Spleen (tissue), 7 donors: Measurements from ENCODE around the gene ST3GAL4.

Experiments used
- CTCF ChIP-seq, 11 experiments: fragments of 200-600 bp in 7 of 11; fragments of 450-650 bp in 4 of 11; sonication (generic) in 4 of 11; IDR thresholded peaks in 8 of 11; conservative IDR thresholded peaks in 3 of 11; 1 replicate in 7 of 11; 2 replicates in 4 of 11; pipeline versions ENCODE4 v1.4.0 to v1.8.0; 2016 to 2021; ENCODE audit warnings: antibody characterized with exemption in 11 of 11, inconsistent platforms in 4 of 11, mild to moderate bottlenecking in 1 of 11
- POLR2A ChIP-seq, 3 donors: fragments of 450-650 bp; IDR thresholded peaks; one replicate each; pipeline ENCODE4 v1.5.1; 2017; ENCODE audit warnings: antibody characterized with exemption in 3 of 3, mild to moderate bottlenecking in 1 of 3
- POLR2AphosphoS5 ChIP-seq, 3 donors: sonication (generic); formaldehyde crosslinking; IDR thresholded peaks; one replicate each; pipeline ENCODE4 v1.5.1; 2017; ENCODE audit warnings: antibody characterized with exemption in 3 of 3
- donor health status: DM: no; HTN: no; CAD: no; lungs with moderate emphysema.
- donor health status: DM: no; HTN: no; CAD: no.
- donor health status: DM: no; HTN: no; CAD: no.

GRCh38 chr11:126336671-126337101 is 18.8 kb upstream of the ST3GAL4 start:
- no peak for TF ChIP-seq CTCF (IDR thresholded peaks at IDR 0.05 in 8 of 11, conservative IDR thresholded peaks at IDR 0.05 in 3 of 11)
- TF ChIP-seq POLR2A (IDR thresholded peaks at IDR 0.05), result no peak
- peak in 2 of 3 donors; percentile 18 to 19 for TF ChIP-seq POLR2AphosphoS5 (IDR thresholded peaks at IDR 0.05)
